ENCODE measurements around the gene ZBTB5. TPM values are rescaled to one million over a fixed set of nuclear protein-coding genes. Genes with fewer than 3 reads are reported as not detected.

Gene ZBTB5
- total RNA-seq, 4 donors from 2014 or later, result 9.1 to 15.1 (median 12.8) TPM

GRCh38 chr9:37464006-37464405, 1.2 kb downstream of the ZBTB5 start:
- Histone ChIP-seq H3K27ac (peak overlapping the region in 2 of 4 donors; percentile 97 to 99), H3K9me3 (no peaks in the 10 kb centered on the region), H3K27me3 (no peaks in the 10 kb centered on the region), H3K4me3 (peak overlapping the region; percentile 74 to 91 (median 82)), H3K36me3 (no peaks in the 10 kb centered on the region), H3K4me1 (peaks cover 0 to 29% (median 0%) of the 10 kb centered on the region in 4 donors)
- no peak for TF ChIP-seq POLR2A (IDR thresholded peaks at IDR 0.05)
- TF ChIP-seq CTCF (IDR thresholded peaks at IDR 0.05), result no peak
- DNase-seq, result no peak

- H3K36me3 ChIP-seq, result no peaks in the 10 kb centered on the region
- H3K27me3 ChIP-seq, result no peaks in the 10 kb centered on the region
- H3K9me3 ChIP-seq, result no peaks in the 10 kb centered on the region
- peaks cover 0 to 21% (median 0%) of the 10 kb centered on the region in 4 donors for H3K4me1 ChIP-seq
- no peak for TF ChIP-seq CTCF (IDR thresholded peaks at IDR 0.05)
- no peak for TF ChIP-seq POLR2A (IDR thresholded peaks at IDR 0.05)
- no peak overlapping the region for H3K4me3 ChIP-seq
- DNase-seq, result no peak
- no peak overlapping the region for H3K27ac ChIP-seq
These were observed 8.4 kb downstream of the ZBTB5 start for GRCh38 chr9:37456817-37457216.

GRCh38 chr9:37455884-37456647, 9.2 kb downstream of the ZBTB5 start:
- no peak for DNase-seq
- Histone ChIP-seq H3K27ac (no peak overlapping the region), H3K4me1 (peaks cover 0 to 18% (median 0%) of the 10 kb centered on the region in 4 donors), H3K36me3 (no peaks in the 10 kb centered on the region), H3K27me3 (no peaks in the 10 kb centered on the region), H3K9me3 (no peaks in the 10 kb centered on the region), H3K4me3 (no peak overlapping the region)
- no peak for TF ChIP-seq POLR2A (IDR thresholded peaks at IDR 0.05)
- TF ChIP-seq CTCF (IDR thresholded peaks at IDR 0.05), result no peak

- Histone ChIP-seq H3K36me3 (no peaks in the 10 kb centered on the region), H3K27me3 (no peaks in the 10 kb centered on the region), H3K4me3 (no peak overlapping the region), H3K4me1 (peaks cover 0 to 18% (median 0%) of the 10 kb centered on the region in 4 donors), H3K27ac (no peak overlapping the region), H3K9me3 (no peaks in the 10 kb centered on the region)
- DNase-seq, result no peak
- no peak for TF ChIP-seq CTCF (IDR thresholded peaks at IDR 0.05)
- no peak for TF ChIP-seq POLR2A (IDR thresholded peaks at IDR 0.05)
These were observed 11.0 kb downstream of the ZBTB5 start for GRCh38 chr9:37454238-37454637.

GRCh38 chr9:37453827-37454226, 11.4 kb downstream of the ZBTB5 start:
- H3K27me3 ChIP-seq, result no peaks in the 10 kb centered on the region
- TF ChIP-seq CTCF (IDR thresholded peaks at IDR 0.05), result no peak
- TF ChIP-seq POLR2A (IDR thresholded peaks at IDR 0.05), result no peak
- no peak for DNase-seq
- no peaks in the 10 kb centered on the region for H3K36me3 ChIP-seq
- no peak overlapping the region for H3K27ac ChIP-seq
- no peaks in the 10 kb centered on the region for H3K9me3 ChIP-seq
- H3K4me3 ChIP-seq, result no peak overlapping the region
- peaks cover 0 to 18% (median 0%) of the 10 kb centered on the region in 4 donors for H3K4me1 ChIP-seq

Measured in Peyer's patch (tissue), 4 donors.